ENCODE measurements around the gene RIPOR1.

DNA sequence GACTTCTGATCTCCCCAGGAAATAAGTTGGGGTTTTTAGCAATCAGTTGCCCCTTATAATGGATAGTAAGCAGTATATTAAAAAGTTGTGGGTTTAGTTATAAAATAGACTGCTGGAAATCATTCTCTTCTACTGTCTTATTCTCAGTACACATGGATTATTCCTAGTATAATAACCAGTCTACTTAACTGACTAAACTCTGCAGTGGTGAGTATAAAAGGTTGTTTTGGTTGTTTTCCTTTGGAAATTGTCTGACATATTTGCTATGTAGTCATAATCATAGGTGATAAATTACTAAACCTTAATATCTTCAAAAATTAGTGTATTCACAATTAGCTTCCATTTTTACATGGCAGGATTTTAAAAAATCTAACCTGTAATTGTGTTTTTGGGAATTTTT is 65.1 kb downstream of the RIPOR1 start:
- no peak for TF ChIP-seq SUZ12 (IDR thresholded peaks at IDR 0.05; ENCODE audit: extremely low read depth, insufficient read depth, insufficient read length)
- TF ChIP-seq YY1 (IDR thresholded peaks at IDR 0.05; ENCODE audit: insufficient read depth, insufficient read length): no peak

Data from NT2/D1 (cell line).